Kidney tubule cell (primary cell): ENCODE data around the gene PADI3.

Experiments used
- DNase-seq: peaks from one replicate; pipeline ENCODE4 v3.0.0-alpha.2; 2018; ENCODE audit warnings: low spot score

The PADI3 gene

DNA sequence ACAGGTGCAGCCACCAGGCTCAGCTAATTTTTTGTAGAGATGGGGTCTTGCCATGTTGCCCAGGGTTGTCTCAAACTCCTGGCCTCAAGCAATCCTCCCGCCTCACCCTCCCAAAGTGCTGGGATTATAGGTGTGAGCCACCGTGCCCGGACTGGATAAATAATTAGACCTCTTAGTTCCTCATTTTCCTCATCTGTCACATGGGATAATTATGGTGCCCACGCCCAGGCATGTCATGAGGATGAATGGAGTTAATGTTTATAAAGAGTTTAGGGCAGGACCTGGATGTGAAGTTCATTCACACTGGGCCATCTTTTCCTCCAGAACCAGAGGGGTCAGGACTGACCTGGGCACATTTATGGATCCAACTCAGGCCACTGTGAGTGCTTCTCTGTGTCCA lies 23.7 kb downstream of the PADI3 start:
- DNase-seq: peak; percentile 17

- DNase-seq: no peak
These were observed 24.2 kb downstream of the PADI3 start for GRCh38 chr1:17273096-17273495.

DNA sequence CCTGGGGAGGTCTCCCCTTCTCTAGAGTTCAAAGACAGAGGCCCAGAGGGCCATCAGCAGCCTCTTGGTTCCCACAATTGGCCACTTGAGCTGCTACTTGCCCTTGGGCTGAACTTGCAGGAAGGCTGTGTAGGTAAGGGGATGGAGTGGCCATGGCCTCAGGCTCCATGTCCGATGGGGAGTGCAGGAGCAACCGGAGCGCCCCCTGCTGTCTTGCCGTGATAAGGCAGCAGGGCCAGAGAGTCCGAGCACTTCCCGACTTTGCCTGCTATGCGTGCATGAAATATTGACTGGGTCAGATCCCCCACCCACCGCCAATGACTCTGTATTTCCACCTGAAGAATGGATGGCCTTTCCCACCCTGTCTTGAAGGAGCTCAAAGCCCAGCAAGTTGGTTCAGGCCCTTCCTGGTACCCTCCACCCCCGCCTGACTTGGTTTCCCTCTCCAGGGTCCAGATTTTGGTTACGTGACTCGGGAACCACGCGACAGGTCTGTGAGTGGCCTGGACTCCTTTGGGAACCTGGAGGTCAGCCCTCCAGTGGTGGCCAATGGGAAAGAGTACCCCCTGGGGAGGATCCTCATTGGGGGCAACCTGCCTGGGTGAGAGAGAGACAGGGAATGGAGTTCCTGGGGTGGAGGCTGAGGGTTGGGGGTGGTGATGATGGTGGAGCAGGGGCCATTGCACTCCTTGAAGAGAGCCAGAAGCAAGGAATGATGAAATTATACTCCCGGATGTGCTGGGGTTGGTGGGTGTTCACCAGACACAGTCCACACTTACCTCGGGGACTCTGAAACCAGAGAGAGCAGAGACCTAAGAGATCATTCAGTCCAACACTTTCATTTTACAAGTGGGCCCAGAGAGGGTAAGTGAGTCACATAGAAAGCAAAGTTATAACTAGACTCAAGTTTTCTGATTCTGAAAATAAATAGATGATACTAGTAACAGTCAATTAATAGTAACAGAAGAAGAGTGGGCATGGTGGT lies 25.6 kb downstream of the PADI3 start:
- DNase-seq: peak; percentile 39

- peak; percentile 86 for DNase-seq
These were observed 27.7 kb downstream of the PADI3 start for GRCh38 chr1:17276568-17276967.

DNA sequence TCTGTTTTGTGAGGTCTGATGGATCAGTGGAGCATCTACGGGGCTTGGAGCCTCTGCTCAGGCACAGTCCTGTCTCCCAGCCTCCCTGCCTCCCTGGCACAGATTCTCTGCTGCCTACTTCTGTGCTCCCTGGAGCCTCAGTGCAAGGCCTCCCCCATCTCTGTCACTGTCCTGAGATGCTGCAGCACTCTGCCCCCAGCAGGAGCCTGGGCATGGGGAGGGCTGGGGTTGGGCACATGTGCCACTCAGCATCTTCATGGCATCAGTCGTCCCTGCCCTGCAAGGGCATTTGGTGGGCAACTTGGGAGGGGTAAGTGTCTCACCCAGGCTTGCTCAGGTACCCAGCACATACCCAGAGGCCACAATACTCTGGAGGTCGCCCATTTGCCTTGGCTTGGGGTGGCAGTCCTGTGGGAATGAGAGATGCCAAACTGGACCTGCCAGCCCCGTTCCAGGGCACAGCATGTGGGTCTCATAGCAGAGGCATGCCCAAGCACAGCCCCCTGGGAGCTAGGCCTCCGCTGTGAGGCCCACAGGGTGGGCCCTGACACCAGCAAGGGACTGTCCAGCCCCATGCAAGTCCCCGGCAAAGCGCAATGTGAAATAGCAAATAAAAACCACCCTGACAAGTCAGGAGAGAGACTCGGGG lies 28.7 kb downstream of the PADI3 start:
- no peak for DNase-seq

DNA sequence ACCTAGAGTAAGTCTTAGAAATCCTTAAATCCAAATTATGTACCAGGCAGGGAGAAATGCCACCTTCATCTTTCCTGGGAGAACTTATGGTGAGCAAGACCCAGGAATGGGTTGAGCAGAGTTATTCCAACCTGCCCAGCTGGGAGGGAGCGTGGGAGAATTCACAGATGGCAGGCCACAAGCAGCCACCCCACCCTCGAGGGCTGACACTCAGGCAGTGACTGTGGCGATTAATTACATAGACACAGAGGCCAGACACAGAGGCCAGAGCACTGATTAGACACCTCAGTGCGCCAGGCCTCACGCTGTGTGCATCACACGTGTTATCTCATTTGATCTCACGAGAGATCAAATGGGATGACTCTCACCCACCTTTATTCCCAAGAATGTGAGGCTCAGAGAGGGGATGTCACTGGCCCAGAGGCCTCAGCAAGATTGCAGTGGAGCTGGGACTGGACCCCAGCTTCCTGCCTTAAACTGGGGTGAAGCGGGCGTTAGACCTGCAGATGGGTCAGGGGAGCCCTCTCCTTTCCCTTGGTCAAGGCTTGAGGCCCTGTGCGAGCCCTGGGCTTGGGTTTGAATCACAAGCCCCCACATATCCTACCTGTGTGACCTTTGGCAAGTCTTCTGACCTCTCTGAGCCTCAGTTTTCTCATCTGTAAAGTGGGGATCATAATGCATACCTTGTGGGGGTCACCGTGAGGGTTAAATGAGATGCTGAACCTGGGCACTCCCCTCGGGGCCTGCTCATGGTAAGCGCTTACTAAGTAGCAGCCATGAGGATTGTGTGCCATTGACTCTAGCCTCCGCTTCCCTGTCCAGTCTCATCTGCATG lies 30.3 kb downstream of the PADI3 start:
- no peak for DNase-seq

GRCh38 chr1:17280436-17280835 lies 31.5 kb downstream of the PADI3 start:
- no peak for DNase-seq

DNA sequence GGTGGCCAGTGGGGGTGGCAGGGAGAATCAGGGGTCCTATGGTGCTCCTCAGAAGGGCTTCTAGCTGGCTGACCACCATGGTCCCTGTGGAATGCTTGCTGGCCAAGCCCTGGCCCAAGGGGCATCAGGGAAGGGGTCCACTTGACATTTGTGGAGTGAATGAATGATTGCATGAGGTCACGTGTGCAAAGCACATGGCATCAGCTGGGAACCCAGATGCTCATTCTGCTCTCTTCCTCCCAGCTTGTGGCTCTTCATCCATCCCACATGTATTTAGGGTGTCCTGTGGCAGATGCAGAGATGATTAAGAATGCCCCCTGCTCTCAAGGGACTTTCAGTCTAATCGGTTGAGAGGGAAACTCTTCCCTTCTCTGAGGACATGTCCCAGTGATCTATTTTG lies 32.0 kb downstream of the PADI3 start:
- no peak for DNase-seq

DNA sequence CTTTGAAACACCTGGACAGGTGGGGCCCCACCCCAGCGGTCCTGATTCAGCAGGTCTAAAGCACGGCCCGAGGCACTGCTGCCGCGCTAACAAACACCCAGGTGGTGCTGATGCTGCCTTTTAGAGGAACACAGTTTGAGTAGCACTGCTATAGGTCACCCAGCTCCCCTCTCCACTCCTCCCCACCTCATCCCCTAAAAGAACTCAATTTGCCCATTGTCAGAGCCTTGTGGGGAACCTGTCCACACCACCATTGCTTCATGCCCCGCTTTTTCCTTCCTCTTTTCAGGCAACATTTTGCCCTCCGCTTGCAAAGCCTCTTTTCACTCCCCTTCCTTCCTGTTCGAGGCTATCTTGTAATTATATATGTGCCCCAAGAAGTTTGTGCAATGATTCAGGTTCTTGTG lies 32.9 kb downstream of the PADI3 start:
- DNase-seq: no peak

DNA sequence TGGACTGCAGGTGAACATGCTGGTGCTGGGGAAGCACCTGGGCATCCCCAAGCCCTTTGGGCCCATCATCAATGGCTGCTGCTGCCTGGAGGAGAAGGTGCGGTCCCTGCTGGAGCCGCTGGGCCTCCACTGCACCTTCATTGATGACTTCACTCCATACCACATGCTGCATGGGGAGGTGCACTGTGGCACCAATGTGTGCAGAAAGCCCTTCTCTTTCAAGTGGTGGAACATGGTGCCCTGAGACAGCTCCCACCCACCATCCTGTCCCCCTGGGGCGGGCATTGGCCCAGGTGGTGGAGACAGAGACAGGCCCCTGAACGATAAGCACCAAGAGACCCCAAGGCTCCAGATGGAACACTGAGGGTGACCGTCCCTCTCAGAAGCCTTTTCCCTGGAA lies 33.9 kb downstream of the PADI3 start:
- DNase-seq: no peak

- no peak for DNase-seq
These were observed 37.7 kb downstream of the PADI3 start for GRCh38 chr1:17286646-17287045.

- DNase-seq: peak; percentile 70
These were observed 38.4 kb downstream of the PADI3 start for GRCh38 chr1:17287130-17287776.

DNA sequence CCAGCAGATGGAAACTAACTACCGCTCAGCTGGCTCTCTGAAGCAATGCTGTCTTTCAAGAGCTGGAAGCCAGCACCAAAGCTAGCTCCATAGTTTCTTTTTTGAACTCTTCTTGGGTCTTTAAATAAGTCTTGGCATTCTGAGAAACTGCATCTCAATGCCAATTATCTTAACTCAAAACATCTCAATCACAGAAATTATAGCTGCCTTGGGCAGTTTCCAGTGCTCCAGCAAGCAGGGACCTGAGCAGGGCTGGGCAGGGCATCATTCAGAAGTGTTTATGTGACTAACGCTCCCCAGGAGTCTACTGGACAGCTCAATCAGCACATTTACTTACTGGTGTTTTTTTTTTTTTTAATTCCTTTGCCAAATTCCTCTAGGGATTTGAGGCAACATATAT lies 40.8 kb downstream of the PADI3 start:
- peak; percentile 13 for DNase-seq

DNA sequence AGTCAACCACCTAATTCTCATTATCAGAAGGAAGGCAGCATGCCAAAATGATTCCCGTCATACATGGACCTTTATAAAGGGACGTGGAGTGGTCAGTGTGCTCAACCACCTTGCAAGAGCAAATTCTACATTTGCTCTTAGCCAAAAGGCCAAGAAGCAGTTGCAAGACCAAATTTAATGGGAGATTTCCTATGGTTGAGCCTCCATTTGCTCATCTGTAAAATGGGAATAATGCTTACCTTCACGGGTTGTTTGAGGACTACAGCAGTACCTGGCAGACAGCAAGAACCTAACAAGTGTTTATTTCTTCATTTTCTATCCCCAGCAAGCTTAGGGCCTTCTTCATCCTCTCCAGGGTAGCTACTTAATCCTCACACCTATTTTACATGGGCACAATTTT lies 41.7 kb downstream of the PADI3 start:
- no peak for DNase-seq

DNA sequence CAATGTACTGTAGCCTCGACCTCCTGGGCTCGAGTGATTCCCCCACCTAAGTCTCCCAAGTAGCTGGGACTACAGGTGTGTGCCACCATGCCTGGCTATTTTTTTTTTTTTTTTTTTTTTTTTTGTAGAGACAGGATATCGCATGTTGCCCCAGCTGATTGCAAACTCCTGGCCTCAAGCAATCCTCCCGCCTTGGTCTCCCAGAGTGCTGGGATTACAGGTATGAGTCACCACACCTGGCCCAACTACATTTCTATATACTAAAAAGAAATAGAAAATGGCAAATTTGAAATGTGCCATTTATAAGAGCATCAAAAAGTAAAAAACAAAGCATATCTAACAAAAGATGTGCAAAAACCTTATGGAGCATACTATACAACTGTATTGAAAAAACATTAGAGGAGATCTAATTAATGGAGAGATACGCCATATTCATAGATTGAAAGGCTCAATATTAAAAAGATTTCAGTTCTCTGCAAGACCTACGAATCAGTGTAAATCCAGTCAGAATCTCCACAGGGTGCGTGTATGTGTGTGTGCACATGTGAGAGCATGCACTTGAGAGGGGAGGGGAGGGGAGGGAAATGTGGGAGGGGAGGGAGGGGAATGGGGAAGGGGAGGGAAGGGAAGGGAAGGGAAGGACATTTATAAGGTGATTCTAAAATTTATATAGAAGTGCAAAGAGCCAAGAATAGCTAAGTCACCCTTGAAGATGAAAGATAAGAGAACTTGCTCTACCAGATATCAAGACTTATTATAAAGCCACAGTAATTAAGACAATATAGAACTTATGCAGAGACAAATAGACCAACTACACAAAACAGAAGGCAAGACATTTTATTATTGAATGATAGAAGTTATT lies 43.6 kb downstream of the PADI3 start:
- DNase-seq: peak; percentile 17

GRCh38 chr1:17293681-17294425 lies 45.0 kb downstream of the PADI3 start:
- no peak for DNase-seq

GRCh38 chr1:17295292-17295691 lies 46.4 kb downstream of the PADI3 start:
- DNase-seq: no peak

GRCh38 chr1:17296086-17296485 lies 47.2 kb downstream of the PADI3 start:
- no peak for DNase-seq

- DNase-seq: peak; percentile 40
These were observed 49.1 kb downstream of the PADI3 start for GRCh38 chr1:17297991-17298390.

GRCh38 chr1:17301767-17302166 lies 52.9 kb downstream of the PADI3 start:
- no peak for DNase-seq
